GM23248 (cell line): ENCODE data around the gene NEIL1.

Source experiments
- EZH2 ChIP-seq: fragments of 200-600 bp; sonication (generic); IDR thresholded peaks from 2 replicates; pipeline ENCODE4 v1.6.1; 2018; ENCODE audit warnings: antibody characterized with exemption, mild to moderate bottlenecking; ENCODE audit not compliant: insufficient read depth, poor library complexity, severe bottlenecking
- EZH2phosphoT487 ChIP-seq: fragments of 200-600 bp; sonication (generic); IDR thresholded peaks from 2 replicates; pipeline ENCODE4 v1.6.1; 2018; ENCODE audit warnings: antibody characterized with exemption, moderate library complexity, mild to moderate bottlenecking, low read depth; ENCODE audit not compliant: insufficient read depth

DNA sequence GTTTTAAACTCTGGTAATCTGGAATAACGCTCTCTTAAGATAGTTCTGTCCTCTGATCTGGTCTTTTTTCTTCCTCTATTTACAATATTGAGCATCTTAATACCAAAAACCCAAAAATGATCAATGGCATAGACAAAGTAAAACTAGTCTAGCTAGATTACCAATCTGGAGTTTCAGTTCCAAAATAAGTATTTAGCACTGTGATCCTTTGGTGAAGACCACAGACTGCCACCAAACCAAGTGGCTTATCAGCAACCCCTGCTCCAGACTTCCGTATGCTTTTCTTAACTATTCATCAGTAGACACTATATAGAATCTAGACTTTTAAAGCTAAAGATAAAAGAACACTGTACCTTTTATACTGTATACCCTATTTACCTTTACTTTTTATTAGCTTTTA is 57.1 kb downstream of the NEIL1 start:
- TF ChIP-seq EZH2phosphoT487 (no peak), EZH2 (no peak)
